ENCODE data around the gene ATF2.

ATF2 gene

GRCh38 chr2:175025946-175026345, 142.1 kb downstream of the ATF2 start:
- no peak for DNase-seq (ENCODE audit: low read depth)

GRCh38 chr2:175025233-175025632, 142.8 kb downstream of the ATF2 start:
- DNase-seq (ENCODE audit: low read depth), result no peak

- no peak for DNase-seq (ENCODE audit: low read depth)
These were observed 145.1 kb downstream of the ATF2 start for GRCh38 chr2:175022923-175023322.
